Measurements from ENCODE around the gene EIF5.

DNA sequence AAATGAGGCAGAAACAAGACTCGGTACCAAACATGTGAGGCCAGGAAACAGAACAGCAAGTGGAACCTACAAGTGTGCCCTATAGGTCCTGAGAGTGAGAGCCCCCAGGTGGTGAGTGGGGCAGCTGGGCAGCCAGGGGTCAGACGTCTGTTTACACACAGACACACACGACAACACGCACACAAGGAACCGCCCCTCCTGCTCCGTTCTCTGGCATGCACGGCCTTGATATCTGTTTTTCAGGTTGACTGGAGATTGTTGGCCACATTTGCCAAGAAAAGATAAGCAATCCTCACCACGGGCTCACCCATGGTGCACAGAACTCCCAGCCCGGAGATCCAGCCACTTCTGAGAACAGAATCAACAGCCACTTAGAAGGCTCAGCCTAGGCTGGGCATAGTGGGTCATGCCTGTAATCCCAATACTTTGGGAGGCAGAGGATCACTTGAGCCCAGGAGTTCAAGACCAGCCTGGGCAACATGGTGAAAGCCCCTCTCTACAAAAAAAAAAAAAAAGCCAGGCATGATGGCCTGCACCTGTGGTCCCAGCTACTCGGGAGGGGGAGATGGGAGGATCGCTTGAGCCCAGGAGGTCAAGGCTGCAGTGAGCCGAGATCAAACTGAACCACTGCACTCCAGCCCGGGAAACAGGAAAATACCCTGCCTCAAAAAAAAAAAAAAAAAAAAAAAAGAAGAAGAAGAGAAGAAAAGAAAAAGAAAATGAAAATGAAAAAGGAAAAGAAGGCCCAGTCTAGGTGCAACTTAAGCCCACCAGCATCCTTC lies 19.4 kb upstream of the EIF5 start:
- TF ChIP-seq FOXA1 (IDR thresholded peaks at IDR 0.05) (peak; percentile 57), CTCF (IDR thresholded peaks at IDR 0.05; ENCODE audit: low read depth, low read length, missing input control) (no peak), RXRA (IDR thresholded peaks at IDR 0.05) (peak; percentile 59 to 63), JUND (IDR thresholded peaks at IDR 0.05) (no peak), EGR1 (IDR thresholded peaks at IDR 0.05; ENCODE audit: low read depth in 2 of 2) (no peak), GABPA (IDR thresholded peaks at IDR 0.05 in 1 of 2, conservative IDR thresholded peaks at IDR 0.05 in 1 of 2) (no peak), TAF1 (conservative IDR thresholded peaks at IDR 0.05) (no peak), YY1 (IDR thresholded peaks at IDR 0.05) (peak; percentile 32), HNF4G (IDR thresholded peaks at IDR 0.05) (no peak), SP1 (IDR thresholded peaks at IDR 0.05) (peak; percentile 61), RAD21 (IDR thresholded peaks at IDR 0.05) (peak; percentile 18 to 40), HNF4A (conservative IDR thresholded peaks at IDR 0.05) (peak; percentile 35 to 42)
- TF ChIP-seq, protein P1, sequence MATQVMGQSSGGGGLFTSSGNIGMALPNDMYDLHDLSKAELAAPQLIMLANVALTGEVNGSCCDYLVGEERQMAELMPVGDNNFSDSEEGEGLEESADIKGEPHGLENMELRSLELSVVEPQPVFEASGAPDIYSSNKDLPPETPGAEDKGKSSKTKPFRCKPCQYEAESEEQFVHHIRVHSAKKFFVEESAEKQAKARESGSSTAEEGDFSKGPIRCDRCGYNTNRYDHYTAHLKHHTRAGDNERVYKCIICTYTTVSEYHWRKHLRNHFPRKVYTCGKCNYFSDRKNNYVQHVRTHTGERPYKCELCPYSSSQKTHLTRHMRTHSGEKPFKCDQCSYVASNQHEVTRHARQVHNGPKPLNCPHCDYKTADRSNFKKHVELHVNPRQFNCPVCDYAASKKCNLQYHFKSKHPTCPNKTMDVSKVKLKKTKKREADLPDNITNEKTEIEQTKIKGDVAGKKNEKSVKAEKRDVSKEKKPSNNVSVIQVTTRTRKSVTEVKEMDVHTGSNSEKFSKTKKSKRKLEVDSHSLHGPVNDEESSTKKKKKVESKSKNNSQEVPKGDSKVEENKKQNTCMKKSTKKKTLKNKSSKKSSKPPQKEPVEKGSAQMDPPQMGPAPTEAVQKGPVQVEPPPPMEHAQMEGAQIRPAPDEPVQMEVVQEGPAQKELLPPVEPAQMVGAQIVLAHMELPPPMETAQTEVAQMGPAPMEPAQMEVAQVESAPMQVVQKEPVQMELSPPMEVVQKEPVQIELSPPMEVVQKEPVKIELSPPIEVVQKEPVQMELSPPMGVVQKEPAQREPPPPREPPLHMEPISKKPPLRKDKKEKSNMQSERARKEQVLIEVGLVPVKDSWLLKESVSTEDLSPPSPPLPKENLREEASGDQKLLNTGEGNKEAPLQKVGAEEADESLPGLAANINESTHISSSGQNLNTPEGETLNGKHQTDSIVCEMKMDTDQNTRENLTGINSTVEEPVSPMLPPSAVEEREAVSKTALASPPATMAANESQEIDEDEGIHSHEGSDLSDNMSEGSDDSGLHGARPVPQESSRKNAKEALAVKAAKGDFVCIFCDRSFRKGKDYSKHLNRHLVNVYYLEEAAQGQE (IDR thresholded peaks at IDR 0.05), result no peak
- TF ChIP-seq, protein P2, sequence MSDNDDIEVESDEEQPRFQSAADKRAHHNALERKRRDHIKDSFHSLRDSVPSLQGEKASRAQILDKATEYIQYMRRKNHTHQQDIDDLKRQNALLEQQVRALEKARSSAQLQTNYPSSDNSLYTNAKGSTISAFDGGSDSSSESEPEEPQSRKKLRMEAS (IDR thresholded peaks at IDR 0.05), result peak; percentile 54

Data from liver (tissue), 3 donors.